Measurements from ENCODE around the gene SNX19.
A peak's percentile ranks its signal among the peaks of the same experiment; 100 is the strongest.

SNX19 gene

GRCh38 chr11:130907229-130907628, 9.1 kb downstream of the SNX19 start:
- H3K4me3 ChIP-seq (ENCODE audit: low read depth in 1 of 2, low read length in 2 of 2): no peak overlapping the region
- no peaks in the 10 kb centered on the region for H3K4me1 ChIP-seq (ENCODE audit: control insufficient read depth in 1 of 2, insufficient read depth in 2 of 2, low read length in 2 of 2)
- H3K27ac ChIP-seq (ENCODE audit: low read depth, low read length): no peak overlapping the region
- peaks cover 62 to 84% of the 10 kb centered on the region in 2 donors for H3K36me3 ChIP-seq (ENCODE audit: control insufficient read depth in 1 of 2, insufficient read depth in 2 of 2, low read length in 2 of 2)
- no peaks in the 10 kb centered on the region for H3K27me3 ChIP-seq (ENCODE audit: control insufficient read depth in 1 of 2, insufficient read depth in 2 of 2, low read length in 2 of 2)
- H3K9me3 ChIP-seq (ENCODE audit: control insufficient read depth in 1 of 2, low read length in 2 of 2): no peaks in the 10 kb centered on the region
- no peak overlapping the region for H3K9ac ChIP-seq (ENCODE audit: low read depth in 1 of 2, low read length in 2 of 2)

- Histone ChIP-seq H3K27ac (ENCODE audit: low read depth, low read length) (no peak overlapping the region), H3K9me3 (ENCODE audit: control insufficient read depth in 1 of 2, low read length in 2 of 2) (no peaks in the 10 kb centered on the region), H3K36me3 (ENCODE audit: control insufficient read depth in 1 of 2, insufficient read depth in 2 of 2, low read length in 2 of 2) (peaks cover 65 to 83% of the 10 kb centered on the region in 2 donors)
Measured at GRCh38 chr11:130906616-130907015, 9.7 kb downstream of the SNX19 start.

GRCh38 chr11:130905512-130905911, 10.8 kb downstream of the SNX19 start:
- Histone ChIP-seq H3K4me1 (ENCODE audit: control insufficient read depth in 1 of 2, insufficient read depth in 2 of 2, low read length in 2 of 2) (no peaks in the 10 kb centered on the region), H3K27ac (ENCODE audit: low read depth, low read length) (no peak overlapping the region), H3K9ac (ENCODE audit: low read depth in 1 of 2, low read length in 2 of 2) (no peak overlapping the region), H3K4me3 (ENCODE audit: low read depth in 1 of 2, low read length in 2 of 2) (no peak overlapping the region), H3K9me3 (ENCODE audit: control insufficient read depth in 1 of 2, low read length in 2 of 2) (no peaks in the 10 kb centered on the region), H3K36me3 (ENCODE audit: control insufficient read depth in 1 of 2, insufficient read depth in 2 of 2, low read length in 2 of 2) (peaks cover 73 to 87% of the 10 kb centered on the region in 2 donors), H3K27me3 (ENCODE audit: control insufficient read depth in 1 of 2, insufficient read depth in 2 of 2, low read length in 2 of 2) (no peaks in the 10 kb centered on the region)

More at GRCh38 chr11:130906616-130907015, 9.7 kb downstream of the SNX19 start:
- no peaks in the 10 kb centered on the region for H3K4me1 ChIP-seq (ENCODE audit: control insufficient read depth in 1 of 2, insufficient read depth in 2 of 2, low read length in 2 of 2)
- H3K4me3 ChIP-seq (ENCODE audit: low read depth in 1 of 2, low read length in 2 of 2): no peak overlapping the region
- no peak overlapping the region for H3K9ac ChIP-seq (ENCODE audit: low read depth in 1 of 2, low read length in 2 of 2)
- H3K27me3 ChIP-seq (ENCODE audit: control insufficient read depth in 1 of 2, insufficient read depth in 2 of 2, low read length in 2 of 2): no peaks in the 10 kb centered on the region

GRCh38 chr11:130904380-130904779, 11.9 kb downstream of the SNX19 start:
- no peaks in the 10 kb centered on the region for H3K9me3 ChIP-seq (ENCODE audit: control insufficient read depth in 1 of 2, low read length in 2 of 2)
- H3K27ac ChIP-seq (ENCODE audit: low read depth, low read length): no peak overlapping the region
- H3K27me3 ChIP-seq (ENCODE audit: control insufficient read depth in 1 of 2, insufficient read depth in 2 of 2, low read length in 2 of 2): no peaks in the 10 kb centered on the region
- H3K36me3 ChIP-seq (ENCODE audit: control insufficient read depth in 1 of 2, insufficient read depth in 2 of 2, low read length in 2 of 2): peaks cover 76 to 90% of the 10 kb centered on the region in 2 donors
- no peak overlapping the region for H3K4me3 ChIP-seq (ENCODE audit: low read depth in 1 of 2, low read length in 2 of 2)
- H3K9ac ChIP-seq (ENCODE audit: low read depth in 1 of 2, low read length in 2 of 2): no peak overlapping the region
- H3K4me1 ChIP-seq (ENCODE audit: control insufficient read depth in 1 of 2, insufficient read depth in 2 of 2, low read length in 2 of 2): no peaks in the 10 kb centered on the region

DNA sequence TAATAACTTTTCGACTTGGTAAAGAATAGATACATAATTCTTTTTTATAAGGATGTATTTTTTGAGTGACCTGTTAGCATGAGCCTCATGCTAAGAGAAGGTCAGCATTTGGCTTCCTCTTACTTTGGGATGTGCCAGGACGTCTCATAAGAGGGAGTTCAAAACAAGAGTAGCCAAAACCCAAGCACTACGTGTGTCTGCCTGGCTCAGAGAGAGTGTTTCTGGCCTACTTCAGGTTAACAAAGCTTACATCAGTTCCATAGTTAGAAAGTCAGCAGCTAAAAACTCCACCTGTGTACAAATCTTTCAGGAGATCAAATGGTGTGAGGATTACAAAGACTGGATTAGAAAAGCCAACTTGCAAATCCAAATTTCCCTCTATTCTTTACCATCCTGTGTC, 13.9 kb downstream of the SNX19 start:
- H3K27me3 ChIP-seq (ENCODE audit: control insufficient read depth in 1 of 2, insufficient read depth in 2 of 2, low read length in 2 of 2): no peaks in the 10 kb centered on the region
- no peak overlapping the region for H3K9ac ChIP-seq (ENCODE audit: low read depth in 1 of 2, low read length in 2 of 2)
- no peak overlapping the region for H3K27ac ChIP-seq (ENCODE audit: low read depth, low read length)

DNA sequence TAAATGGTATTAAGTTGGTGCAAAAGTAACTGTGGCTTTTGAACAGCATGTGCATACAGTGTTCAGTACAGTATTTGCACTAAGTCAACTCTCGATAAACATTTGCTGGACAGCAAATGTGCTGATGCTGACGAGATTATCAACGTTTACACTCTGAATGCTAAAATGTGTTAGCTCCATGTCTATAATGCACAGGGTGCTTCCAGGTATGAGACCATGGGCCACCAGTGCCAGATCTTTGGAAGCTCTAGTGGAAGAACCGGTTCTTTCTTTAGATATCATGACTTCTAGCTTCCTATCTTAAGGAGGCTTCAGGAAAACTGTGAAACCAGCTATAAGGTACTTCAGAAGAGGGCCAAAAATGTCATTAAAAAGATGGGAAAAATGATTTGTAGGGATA, 17.2 kb downstream of the SNX19 start:
- no peak overlapping the region for H3K4me3 ChIP-seq (ENCODE audit: low read depth in 1 of 2, low read length in 2 of 2)
- H3K9me3 ChIP-seq (ENCODE audit: control insufficient read depth in 1 of 2, low read length in 2 of 2): no peaks in the 10 kb centered on the region
- peaks cover 50 to 93% of the 10 kb centered on the region in 2 donors for H3K36me3 ChIP-seq (ENCODE audit: control insufficient read depth in 1 of 2, insufficient read depth in 2 of 2, low read length in 2 of 2)
- no peaks in the 10 kb centered on the region for H3K27me3 ChIP-seq (ENCODE audit: control insufficient read depth in 1 of 2, insufficient read depth in 2 of 2, low read length in 2 of 2)
- no peak overlapping the region for H3K9ac ChIP-seq (ENCODE audit: low read depth in 1 of 2, low read length in 2 of 2)
- no peak overlapping the region for H3K27ac ChIP-seq (ENCODE audit: low read depth, low read length)
- H3K4me1 ChIP-seq (ENCODE audit: control insufficient read depth in 1 of 2, insufficient read depth in 2 of 2, low read length in 2 of 2): no peaks in the 10 kb centered on the region

More for the DNA sequence above, 13.9 kb downstream of the SNX19 start:
- no peaks in the 10 kb centered on the region for H3K4me1 ChIP-seq (ENCODE audit: control insufficient read depth in 1 of 2, insufficient read depth in 2 of 2, low read length in 2 of 2)
- H3K9me3 ChIP-seq (ENCODE audit: control insufficient read depth in 1 of 2, low read length in 2 of 2): no peaks in the 10 kb centered on the region
- peaks cover 72 to 94% of the 10 kb centered on the region in 2 donors for H3K36me3 ChIP-seq (ENCODE audit: control insufficient read depth in 1 of 2, insufficient read depth in 2 of 2, low read length in 2 of 2)
- no peak overlapping the region for H3K4me3 ChIP-seq (ENCODE audit: low read depth in 1 of 2, low read length in 2 of 2)

DNA sequence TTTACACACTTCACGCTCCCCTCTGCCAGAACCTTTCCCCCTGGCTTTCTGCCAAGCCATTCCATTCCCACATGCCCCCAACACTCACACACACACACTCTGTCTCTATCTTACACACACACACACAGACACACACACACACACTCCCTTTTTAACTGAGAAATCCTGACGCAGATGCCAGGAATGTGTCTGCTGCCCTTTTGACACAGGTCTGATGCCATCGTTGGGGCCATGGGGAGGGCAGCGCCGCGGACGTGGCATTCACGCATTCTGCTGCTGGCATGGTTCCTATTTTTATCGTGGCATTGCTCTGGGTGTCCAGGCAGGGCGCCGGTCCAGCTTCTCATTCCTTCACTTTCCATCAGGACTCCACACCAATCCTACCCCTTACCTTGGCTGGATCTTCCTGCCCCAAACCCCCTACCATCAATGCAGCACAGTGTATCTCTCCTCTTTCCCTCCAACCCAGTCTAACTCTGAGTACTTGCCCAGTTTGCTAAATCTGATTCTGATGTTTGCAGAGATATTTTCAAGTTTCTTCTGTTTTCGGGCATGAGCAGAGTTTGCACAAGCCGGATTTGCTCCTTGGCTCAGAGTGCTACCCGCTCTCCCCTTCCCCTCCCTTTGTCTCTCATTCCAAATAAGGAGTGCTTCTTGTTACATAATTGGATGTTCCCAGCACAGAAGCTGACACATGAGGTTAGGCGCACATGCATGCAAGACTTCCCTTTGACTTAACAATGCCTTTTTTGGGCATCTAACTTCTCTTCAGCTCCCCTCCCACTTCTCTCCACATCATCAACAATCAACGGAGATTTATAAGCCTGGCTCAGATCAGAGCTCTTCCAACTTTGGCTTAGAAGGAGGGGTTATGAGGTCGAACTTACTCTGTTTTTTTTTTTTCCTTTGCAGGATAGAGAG, 18.8 kb downstream of the SNX19 start:
- no peaks in the 10 kb centered on the region for H3K9me3 ChIP-seq (ENCODE audit: control insufficient read depth in 1 of 2, low read length in 2 of 2)
- no peaks in the 10 kb centered on the region for H3K27me3 ChIP-seq (ENCODE audit: control insufficient read depth in 1 of 2, insufficient read depth in 2 of 2, low read length in 2 of 2)
- H3K27ac ChIP-seq (ENCODE audit: low read depth, low read length): peak overlapping the region; percentile 66
- H3K36me3 ChIP-seq (ENCODE audit: control insufficient read depth in 1 of 2, insufficient read depth in 2 of 2, low read length in 2 of 2): peaks cover 49 to 95% of the 10 kb centered on the region in 2 donors
- H3K9ac ChIP-seq (ENCODE audit: low read depth in 1 of 2, low read length in 2 of 2): no peak overlapping the region
- H3K4me3 ChIP-seq (ENCODE audit: low read depth in 1 of 2, low read length in 2 of 2): no peak overlapping the region
- H3K4me1 ChIP-seq (ENCODE audit: control insufficient read depth in 1 of 2, insufficient read depth in 2 of 2, low read length in 2 of 2): no peaks in the 10 kb centered on the region

DNA sequence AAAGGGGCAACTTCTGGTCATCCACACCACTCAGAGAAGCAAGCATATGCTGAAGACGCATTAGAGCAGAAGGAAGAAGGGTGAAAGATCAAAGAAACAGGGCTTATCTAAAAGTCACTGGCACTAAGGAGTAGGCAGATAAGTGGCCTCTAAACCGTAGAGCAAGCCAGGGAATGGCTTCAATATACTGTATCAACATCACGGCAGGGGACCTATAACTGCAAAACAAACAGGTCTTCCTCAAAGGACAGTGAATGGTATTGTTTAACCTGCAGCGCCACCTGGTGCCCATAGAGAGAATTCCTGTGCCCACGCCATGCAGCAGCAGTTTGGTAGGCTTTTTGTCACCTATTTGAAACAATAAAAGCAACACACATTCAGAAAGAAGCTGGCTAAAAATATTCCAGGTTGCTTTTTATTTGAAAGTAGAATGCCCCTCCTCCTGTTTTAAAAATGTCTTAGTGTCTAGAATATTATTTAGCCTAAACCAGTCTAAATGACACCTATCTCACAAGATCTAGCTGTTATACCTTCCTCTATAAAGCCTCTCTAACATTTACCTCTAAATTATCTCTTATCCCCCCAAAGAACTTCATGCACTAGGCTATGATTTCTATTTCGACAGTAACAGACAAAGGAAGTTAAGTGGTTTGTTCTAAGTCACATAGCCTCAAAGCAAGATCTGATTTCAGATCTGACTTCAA, 21.8 kb downstream of the SNX19 start:
- Histone ChIP-seq H3K4me1 (ENCODE audit: control insufficient read depth in 1 of 2, insufficient read depth in 2 of 2, low read length in 2 of 2) (no peaks in the 10 kb centered on the region), H3K9me3 (ENCODE audit: control insufficient read depth in 1 of 2, low read length in 2 of 2) (no peaks in the 10 kb centered on the region), H3K9ac (ENCODE audit: low read depth in 1 of 2, low read length in 2 of 2) (no peak overlapping the region), H3K36me3 (ENCODE audit: control insufficient read depth in 1 of 2, insufficient read depth in 2 of 2, low read length in 2 of 2) (peaks cover 28 to 78% of the 10 kb centered on the region in 2 donors), H3K4me3 (ENCODE audit: low read depth in 1 of 2, low read length in 2 of 2) (no peak overlapping the region), H3K27me3 (ENCODE audit: control insufficient read depth in 1 of 2, insufficient read depth in 2 of 2, low read length in 2 of 2) (no peaks in the 10 kb centered on the region), H3K27ac (ENCODE audit: low read depth, low read length) (no peak overlapping the region)

DNA sequence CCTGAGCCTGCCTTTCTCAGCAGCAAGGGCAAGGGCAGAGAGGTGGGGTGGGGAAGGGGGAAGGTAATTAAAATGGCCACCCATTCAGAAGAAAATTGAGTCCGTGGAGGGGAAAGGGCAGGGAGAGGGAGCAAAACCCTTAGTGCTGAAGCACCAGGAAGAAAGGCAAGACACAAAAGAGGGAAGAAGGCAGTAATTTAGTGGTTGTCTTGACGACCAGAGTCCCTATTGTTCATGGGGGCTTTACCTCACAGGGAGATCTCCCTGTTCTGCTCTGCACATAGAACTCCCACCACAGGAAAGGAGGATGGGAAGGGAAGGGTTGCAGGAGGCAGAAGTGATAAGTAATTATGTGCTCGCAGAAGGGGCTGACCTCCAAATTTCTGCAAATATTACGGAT, 23.4 kb downstream of the SNX19 start:
- Histone ChIP-seq H3K27ac (ENCODE audit: low read depth, low read length) (no peak overlapping the region), H3K36me3 (ENCODE audit: control insufficient read depth in 1 of 2, insufficient read depth in 2 of 2, low read length in 2 of 2) (peaks cover 19 to 66% of the 10 kb centered on the region in 2 donors), H3K4me1 (ENCODE audit: control insufficient read depth in 1 of 2, insufficient read depth in 2 of 2, low read length in 2 of 2) (no peaks in the 10 kb centered on the region), H3K9me3 (ENCODE audit: control insufficient read depth in 1 of 2, low read length in 2 of 2) (no peaks in the 10 kb centered on the region), H3K9ac (ENCODE audit: low read depth in 1 of 2, low read length in 2 of 2) (no peak overlapping the region), H3K4me3 (ENCODE audit: low read depth in 1 of 2, low read length in 2 of 2) (no peak overlapping the region), H3K27me3 (ENCODE audit: control insufficient read depth in 1 of 2, insufficient read depth in 2 of 2, low read length in 2 of 2) (no peaks in the 10 kb centered on the region)

- Histone ChIP-seq H3K27me3 (ENCODE audit: control insufficient read depth in 1 of 2, insufficient read depth in 2 of 2, low read length in 2 of 2) (no peaks in the 10 kb centered on the region), H3K4me1 (ENCODE audit: control insufficient read depth in 1 of 2, insufficient read depth in 2 of 2, low read length in 2 of 2) (no peaks in the 10 kb centered on the region), H3K9me3 (ENCODE audit: control insufficient read depth in 1 of 2, low read length in 2 of 2) (no peaks in the 10 kb centered on the region), H3K36me3 (ENCODE audit: control insufficient read depth in 1 of 2, insufficient read depth in 2 of 2, low read length in 2 of 2) (peaks cover 29 to 56% of the 10 kb centered on the region in 2 donors), H3K4me3 (ENCODE audit: low read depth in 1 of 2, low read length in 2 of 2) (no peak overlapping the region), H3K9ac (ENCODE audit: low read depth in 1 of 2, low read length in 2 of 2) (no peak overlapping the region), H3K27ac (ENCODE audit: low read depth, low read length) (no peak overlapping the region)
Measured at GRCh38 chr11:130891326-130891725, 25.0 kb downstream of the SNX19 start.
